Measurements from ENCODE around the gene SCIN. TPM values are rescaled to one million over a fixed set of nuclear protein-coding genes. Genes with fewer than 3 reads are reported as not detected.
A peak's percentile ranks its signal among the peaks of the same experiment; 100 is the strongest.

Gene SCIN
- total and polyA plus RNA-seq, 4 donors = 0.23 to 9.1 (median 2.9) TPM

DNA sequence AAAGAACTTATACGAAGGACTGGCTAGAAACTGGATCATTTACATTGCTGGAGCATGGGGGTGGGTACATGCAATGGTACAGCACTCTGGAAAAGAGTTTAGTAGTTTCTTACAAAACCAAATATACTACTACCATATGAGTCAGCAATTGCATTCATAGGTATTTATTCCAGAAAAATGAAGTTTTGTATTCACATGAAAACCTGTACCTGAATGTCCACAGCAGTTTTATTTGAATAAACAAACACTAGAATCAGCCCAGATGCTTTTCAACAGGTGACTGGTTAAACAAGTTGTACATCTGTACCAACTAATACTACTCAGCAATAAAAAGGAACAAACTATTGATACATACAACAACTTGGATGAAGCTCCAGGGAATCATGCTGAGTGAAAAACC, 3.4 kb downstream of the SCIN start:
- no peak overlapping the region for H3K27ac ChIP-seq (ENCODE audit: low read depth in 1 of 2, low read length in 2 of 2)
- H3K4me3 ChIP-seq (ENCODE audit: low read length in 2 of 2) = no peak overlapping the region
- DNase-seq = no peak
- H3K9me3 ChIP-seq (ENCODE audit: control insufficient read depth, low read length) = no peaks in the 10 kb centered on the region
- WGBS, 2 donors = 73 to 83% methylated on average over 1 of the region's 1 CpG
- ATAC-seq (ENCODE audit: low FRiP score) = no peak
- intact Hi-C loops (cut with DNase I) = no loop called here
- no peaks in the 10 kb centered on the region for H3K4me1 ChIP-seq (ENCODE audit: control insufficient read depth in 1 of 2, insufficient read depth in 2 of 2, low read length in 2 of 2)
- no peaks in the 10 kb centered on the region for H3K27me3 ChIP-seq (ENCODE audit: control insufficient read depth in 1 of 2, insufficient read depth in 2 of 2, low read length in 1 of 2)
- no peaks in the 10 kb centered on the region for H3K36me3 ChIP-seq (ENCODE audit: control insufficient read depth in 1 of 2, insufficient read depth in 2 of 2, low read length in 1 of 2)

DNA sequence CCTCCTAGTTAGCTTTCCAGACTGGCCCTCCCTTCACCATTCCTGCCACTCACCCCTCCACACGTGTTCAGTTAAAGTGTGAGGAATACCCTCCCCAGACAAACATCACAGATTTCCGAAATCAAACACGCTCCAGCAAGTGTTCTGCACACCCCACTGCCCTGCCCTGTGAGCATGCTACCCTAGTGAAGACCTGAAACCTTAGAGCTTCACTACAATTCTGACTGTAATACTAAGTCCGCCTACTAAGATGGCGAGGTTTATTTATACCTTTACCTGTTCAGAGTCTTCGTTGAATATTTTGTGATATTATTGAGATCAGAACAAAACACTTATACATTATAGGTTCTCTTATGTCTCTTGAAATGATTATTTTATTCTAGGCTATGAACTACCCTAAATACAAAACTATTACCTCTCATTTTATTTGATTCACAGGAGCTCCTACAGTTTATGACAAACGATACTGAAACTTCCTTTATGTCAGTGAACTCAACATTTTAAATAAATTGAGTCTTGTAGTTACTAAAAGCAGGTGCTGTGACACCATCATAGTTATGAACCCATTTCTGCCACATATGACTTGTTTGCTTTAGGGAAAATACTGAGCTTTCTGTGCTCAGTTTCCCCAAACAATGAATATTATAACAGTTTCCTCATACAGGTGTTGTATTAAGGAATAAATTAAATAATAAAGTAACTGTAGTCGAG, 8.6 kb downstream of the SCIN start:
- H3K9me3 ChIP-seq (ENCODE audit: control insufficient read depth, low read length) = no peaks in the 10 kb centered on the region
- 76 to 80% methylated on average over 8 of the region's 8 CpGs for WGBS, 2 donors
- intact Hi-C loops (cut with DNase I) = no loop called here
- no peaks in the 10 kb centered on the region for H3K4me1 ChIP-seq (ENCODE audit: control insufficient read depth in 1 of 2, insufficient read depth in 2 of 2, low read length in 2 of 2)
- no peak overlapping the region for H3K27ac ChIP-seq (ENCODE audit: low read depth in 1 of 2, low read length in 2 of 2)
- DNase-seq (no peak), ATAC-seq (ENCODE audit: low FRiP score) (no peak)
- no peaks in the 10 kb centered on the region for H3K27me3 ChIP-seq (ENCODE audit: control insufficient read depth in 1 of 2, insufficient read depth in 2 of 2, low read length in 1 of 2)
- H3K4me3 ChIP-seq (ENCODE audit: low read length in 2 of 2) = no peak overlapping the region
- H3K36me3 ChIP-seq (ENCODE audit: control insufficient read depth in 1 of 2, insufficient read depth in 2 of 2, low read length in 1 of 2) = no peaks in the 10 kb centered on the region

DNA sequence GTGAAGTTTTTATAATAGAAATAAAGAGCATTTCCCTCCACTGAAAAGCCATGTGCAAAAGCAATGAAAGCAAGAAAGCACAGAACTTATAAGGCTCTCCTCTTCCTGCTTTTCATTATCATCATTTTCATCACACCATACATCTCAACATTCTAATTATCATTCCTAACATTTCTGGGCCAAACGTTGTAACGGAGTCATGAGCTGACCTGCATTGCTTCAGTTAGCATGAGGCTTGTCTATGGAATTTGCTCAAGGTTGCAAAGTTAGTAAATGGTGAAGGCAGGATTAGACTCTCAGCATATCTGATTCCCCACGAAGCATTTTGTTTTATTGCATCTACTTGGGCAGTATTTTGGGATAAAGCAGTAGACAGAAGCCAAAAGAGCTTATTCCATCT, 11.4 kb downstream of the SCIN start:
- Histone ChIP-seq H3K4me3 (ENCODE audit: low read length in 2 of 2) (no peak overlapping the region), H3K36me3 (ENCODE audit: control insufficient read depth in 1 of 2, insufficient read depth in 2 of 2, low read length in 1 of 2) (no peaks in the 10 kb centered on the region), H3K9me3 (ENCODE audit: control insufficient read depth, low read length) (no peaks in the 10 kb centered on the region), H3K4me1 (ENCODE audit: control insufficient read depth in 1 of 2, insufficient read depth in 2 of 2, low read length in 2 of 2) (no peaks in the 10 kb centered on the region), H3K27me3 (ENCODE audit: control insufficient read depth in 1 of 2, insufficient read depth in 2 of 2, low read length in 1 of 2) (no peaks in the 10 kb centered on the region), H3K27ac (ENCODE audit: low read depth in 1 of 2, low read length in 2 of 2) (no peak overlapping the region)
- intact Hi-C loops (cut with DNase I) = no loop called here
- 28 to 29% methylated on average over 3 of the region's 3 CpGs for WGBS, 2 donors
- DNase-seq (no peak), ATAC-seq (ENCODE audit: low FRiP score) (no peak)

DNA sequence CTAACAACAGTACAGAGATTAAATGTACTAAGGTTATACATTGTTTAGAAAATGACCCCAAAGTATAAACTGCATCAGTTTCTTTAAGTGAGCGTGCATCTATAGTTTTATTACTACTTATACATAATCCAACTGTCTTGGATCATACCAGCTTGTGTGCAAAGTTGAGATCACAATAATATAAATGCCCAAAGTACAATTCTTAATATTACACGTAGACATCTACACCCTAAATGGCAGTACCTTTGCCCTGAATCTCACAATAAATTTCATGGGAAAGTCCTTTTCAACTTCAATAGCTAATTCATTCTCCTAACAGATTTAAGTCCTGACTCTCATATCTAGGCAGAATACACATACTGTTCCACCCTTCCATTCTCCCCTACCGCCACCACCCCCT, 11.8 kb downstream of the SCIN start:
- intact Hi-C loops (cut with DNase I) = no loop called here
- no peak overlapping the region for H3K4me3 ChIP-seq (ENCODE audit: low read length in 2 of 2)
- ATAC-seq (ENCODE audit: low FRiP score) (no peak), DNase-seq (no peak)
- H3K9me3 ChIP-seq (ENCODE audit: control insufficient read depth, low read length) = no peaks in the 10 kb centered on the region
- WGBS, 2 donors = 76 to 80% methylated on average over 3 of the region's 3 CpGs
- H3K36me3 ChIP-seq (ENCODE audit: control insufficient read depth in 1 of 2, insufficient read depth in 2 of 2, low read length in 1 of 2) = no peaks in the 10 kb centered on the region
- H3K4me1 ChIP-seq (ENCODE audit: control insufficient read depth in 1 of 2, insufficient read depth in 2 of 2, low read length in 2 of 2) = no peaks in the 10 kb centered on the region
- H3K27ac ChIP-seq (ENCODE audit: low read depth in 1 of 2, low read length in 2 of 2) = no peak overlapping the region
- H3K27me3 ChIP-seq (ENCODE audit: control insufficient read depth in 1 of 2, insufficient read depth in 2 of 2, low read length in 1 of 2) = no peaks in the 10 kb centered on the region

DNA sequence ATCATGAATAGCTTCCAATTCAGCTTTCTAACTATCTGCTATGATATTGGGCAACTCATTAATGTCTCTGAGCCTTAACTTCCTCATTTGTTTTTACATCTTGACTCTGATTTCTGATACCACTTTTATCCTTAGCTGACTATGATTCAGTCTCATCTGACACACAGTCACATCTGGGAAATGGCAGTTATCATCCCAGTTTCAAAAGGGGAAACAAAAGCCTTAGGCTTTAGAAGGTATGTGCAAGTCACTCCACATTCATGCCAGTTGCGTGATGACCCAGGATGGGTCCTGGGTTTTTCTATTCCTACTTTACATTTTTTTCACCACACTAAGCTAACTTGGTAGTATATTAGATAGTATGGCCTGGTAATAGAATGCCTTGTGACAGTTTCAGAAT, 12.7 kb downstream of the SCIN start:
- ATAC-seq (ENCODE audit: low FRiP score) (no peak), DNase-seq (no peak)
- no peak overlapping the region for H3K27ac ChIP-seq (ENCODE audit: low read depth in 1 of 2, low read length in 2 of 2)
- no peaks in the 10 kb centered on the region for H3K27me3 ChIP-seq (ENCODE audit: control insufficient read depth in 1 of 2, insufficient read depth in 2 of 2, low read length in 1 of 2)
- H3K36me3 ChIP-seq (ENCODE audit: control insufficient read depth in 1 of 2, insufficient read depth in 2 of 2, low read length in 1 of 2) = no peaks in the 10 kb centered on the region
- intact Hi-C loops (cut with DNase I) = no loop called here
- WGBS, 2 donors = 95 to 97% methylated on average over 1 of the region's 1 CpG
- H3K9me3 ChIP-seq (ENCODE audit: control insufficient read depth, low read length) = no peaks in the 10 kb centered on the region
- H3K4me1 ChIP-seq (ENCODE audit: control insufficient read depth in 1 of 2, insufficient read depth in 2 of 2, low read length in 2 of 2) = no peaks in the 10 kb centered on the region
- H3K4me3 ChIP-seq (ENCODE audit: low read length in 2 of 2) = no peak overlapping the region

DNA sequence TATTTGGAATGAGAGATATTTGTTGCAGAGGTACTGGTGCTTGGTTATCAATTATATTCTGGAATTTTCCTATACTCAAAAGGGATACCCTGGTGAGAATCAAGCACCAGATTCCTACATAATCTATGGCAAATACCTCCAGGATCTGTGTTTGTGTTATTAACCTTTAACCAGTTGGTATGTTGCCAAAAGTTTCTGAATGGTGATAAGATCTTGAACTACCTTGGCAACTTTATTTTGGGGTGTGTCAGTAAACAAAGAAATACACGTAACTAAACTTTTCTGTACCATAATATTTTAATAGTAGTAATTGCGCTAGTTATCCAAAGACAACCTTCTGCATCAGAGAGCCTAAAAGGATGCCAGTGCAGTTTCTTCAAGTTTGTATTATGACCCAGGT, 13.4 kb downstream of the SCIN start:
- no peak overlapping the region for H3K4me3 ChIP-seq (ENCODE audit: low read length in 2 of 2)
- no peaks in the 10 kb centered on the region for H3K27me3 ChIP-seq (ENCODE audit: control insufficient read depth in 1 of 2, insufficient read depth in 2 of 2, low read length in 1 of 2)
- no peak overlapping the region for H3K27ac ChIP-seq (ENCODE audit: low read depth in 1 of 2, low read length in 2 of 2)
- ATAC-seq (ENCODE audit: low FRiP score) (no peak), DNase-seq (no peak)
- no peaks in the 10 kb centered on the region for H3K36me3 ChIP-seq (ENCODE audit: control insufficient read depth in 1 of 2, insufficient read depth in 2 of 2, low read length in 1 of 2)
- no peaks in the 10 kb centered on the region for H3K4me1 ChIP-seq (ENCODE audit: control insufficient read depth in 1 of 2, insufficient read depth in 2 of 2, low read length in 2 of 2)
- intact Hi-C loops (cut with DNase I) = no loop called here
- 77 to 78% methylated on average over 2 of the region's 2 CpGs for WGBS, 2 donors
- no peaks in the 10 kb centered on the region for H3K9me3 ChIP-seq (ENCODE audit: control insufficient read depth, low read length)

DNA sequence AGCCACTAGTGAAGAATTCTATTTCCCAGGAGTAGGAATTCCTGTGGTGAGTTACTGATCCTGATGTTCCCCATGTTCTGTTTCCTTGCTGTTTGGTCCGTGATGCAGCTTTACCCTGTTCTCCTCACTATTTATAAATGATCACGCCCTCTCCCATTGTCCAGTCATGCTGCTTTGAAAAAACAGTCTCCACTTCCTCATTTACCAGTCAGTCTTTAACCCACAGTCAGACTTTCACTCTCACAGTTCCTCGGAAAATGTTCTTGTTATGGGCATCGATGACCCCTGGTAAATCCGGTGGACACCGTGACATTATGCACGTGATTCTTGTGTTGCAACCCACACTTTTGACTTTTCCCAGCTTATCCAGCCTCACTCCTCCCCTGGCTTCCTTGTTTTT, 14.4 kb downstream of the SCIN start:
- H3K27ac ChIP-seq (ENCODE audit: low read depth in 1 of 2, low read length in 2 of 2) = no peak overlapping the region
- no peaks in the 10 kb centered on the region for H3K36me3 ChIP-seq (ENCODE audit: control insufficient read depth in 1 of 2, insufficient read depth in 2 of 2, low read length in 1 of 2)
- no peak overlapping the region for H3K4me3 ChIP-seq (ENCODE audit: low read length in 2 of 2)
- H3K27me3 ChIP-seq (ENCODE audit: control insufficient read depth in 1 of 2, insufficient read depth in 2 of 2, low read length in 1 of 2) = no peaks in the 10 kb centered on the region
- H3K4me1 ChIP-seq (ENCODE audit: control insufficient read depth in 1 of 2, insufficient read depth in 2 of 2, low read length in 2 of 2) = no peaks in the 10 kb centered on the region
- peak; percentile 62 for ATAC-seq (ENCODE audit: low FRiP score)
- intact Hi-C loops (cut with DNase I) = no loop called here
- no peaks in the 10 kb centered on the region for H3K9me3 ChIP-seq (ENCODE audit: control insufficient read depth, low read length)
- no peak for DNase-seq
- WGBS, 2 donors = 72 to 73% methylated on average over 7 of the region's 7 CpGs

DNA sequence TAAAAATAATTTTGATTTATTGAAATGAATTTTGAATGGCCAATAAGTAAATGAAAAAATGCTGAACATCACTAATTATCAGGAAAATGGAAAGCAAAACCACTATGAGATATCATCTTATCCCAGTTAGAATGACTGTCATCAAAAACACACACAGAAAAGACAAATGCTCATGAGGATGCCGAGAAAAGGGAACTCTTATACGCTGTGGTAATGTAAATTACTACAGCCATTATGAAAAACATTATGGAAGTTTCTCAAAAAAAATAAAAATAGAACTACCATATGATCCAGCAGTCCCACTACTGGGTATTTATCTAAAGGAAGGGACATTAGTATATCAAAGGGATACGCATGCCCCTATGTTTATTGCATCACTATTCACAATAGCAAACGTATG, 15.8 kb downstream of the SCIN start:
- no peak overlapping the region for H3K27ac ChIP-seq (ENCODE audit: low read depth in 1 of 2, low read length in 2 of 2)
- WGBS, 2 donors = 73 to 84% methylated on average over 4 of the region's 4 CpGs
- DNase-seq (no peak), ATAC-seq (ENCODE audit: low FRiP score) (no peak)
- H3K9me3 ChIP-seq (ENCODE audit: control insufficient read depth, low read length) = no peaks in the 10 kb centered on the region
- no peaks in the 10 kb centered on the region for H3K27me3 ChIP-seq (ENCODE audit: control insufficient read depth in 1 of 2, insufficient read depth in 2 of 2, low read length in 1 of 2)
- intact Hi-C loops (cut with DNase I) = no loop called here
- H3K36me3 ChIP-seq (ENCODE audit: control insufficient read depth in 1 of 2, insufficient read depth in 2 of 2, low read length in 1 of 2) = no peaks in the 10 kb centered on the region
- no peak overlapping the region for H3K4me3 ChIP-seq (ENCODE audit: low read length in 2 of 2)
- H3K4me1 ChIP-seq (ENCODE audit: control insufficient read depth in 1 of 2, insufficient read depth in 2 of 2, low read length in 2 of 2) = no peaks in the 10 kb centered on the region

DNA sequence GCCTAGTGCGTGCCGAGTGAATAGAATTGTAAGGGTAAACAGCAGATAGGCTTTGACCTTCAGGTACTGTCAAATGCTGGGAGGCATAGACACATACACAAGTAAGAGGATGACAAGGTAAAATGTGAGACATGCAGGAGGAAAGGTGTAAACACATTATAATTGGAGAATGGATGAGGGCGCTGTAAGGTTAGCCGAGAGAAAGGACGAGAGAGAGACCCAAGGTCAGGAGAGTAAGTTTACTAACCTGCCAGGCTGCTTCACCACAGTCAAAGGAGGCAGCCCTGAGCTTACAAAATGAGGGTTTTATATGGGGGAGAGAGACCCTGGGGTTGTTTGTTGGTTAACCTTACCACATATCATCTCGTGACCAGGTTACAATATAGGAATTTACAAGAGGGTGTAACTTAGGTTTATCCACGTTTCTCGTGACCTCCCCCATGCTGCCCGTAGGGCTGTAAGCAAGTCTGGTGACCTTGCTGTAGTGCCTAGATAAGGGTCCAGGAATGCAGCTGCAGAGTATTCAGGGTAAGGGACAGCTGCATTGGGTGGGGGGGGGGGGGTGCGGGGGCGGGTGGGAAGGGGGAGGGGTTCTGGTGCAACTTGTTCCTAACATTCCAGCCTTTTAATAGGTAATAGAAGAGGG, 17.9 kb downstream of the SCIN start:
- 94 to 95% methylated on average over 11 of the region's 11 CpGs for WGBS, 2 donors
- H3K27me3 ChIP-seq (ENCODE audit: control insufficient read depth in 1 of 2, insufficient read depth in 2 of 2, low read length in 1 of 2) = no peaks in the 10 kb centered on the region
- DNase-seq (no peak), ATAC-seq (ENCODE audit: low FRiP score) (no peak)
- H3K27ac ChIP-seq (ENCODE audit: low read depth in 1 of 2, low read length in 2 of 2) = no peak overlapping the region
- no peaks in the 10 kb centered on the region for H3K9me3 ChIP-seq (ENCODE audit: control insufficient read depth, low read length)
- H3K4me3 ChIP-seq (ENCODE audit: low read length in 2 of 2) = no peak overlapping the region
- H3K36me3 ChIP-seq (ENCODE audit: control insufficient read depth in 1 of 2, insufficient read depth in 2 of 2, low read length in 1 of 2) = no peaks in the 10 kb centered on the region
- intact Hi-C loops (cut with DNase I) = no loop called here
- no peaks in the 10 kb centered on the region for H3K4me1 ChIP-seq (ENCODE audit: control insufficient read depth in 1 of 2, insufficient read depth in 2 of 2, low read length in 2 of 2)
